OCI-LY1 (cell line): ENCODE results near the gene RBBP7.

ENCODE experiments used
- H2AFZ ChIP-seq: fragments of 200-600 bp; sonication (generic), shearing (Covaris generic); 2 replicates; pipeline ENCODE4 v1.6.0; 2014; ENCODE audit warnings: antibody characterized with exemption, mild to moderate bottlenecking, low read length
- H3F3A ChIP-seq: fragments of 200-600 bp; sonication (generic), shearing (Covaris generic); 2 replicates; pipeline ENCODE4 v1.6.0; 2014; ENCODE audit warnings: mild to moderate bottlenecking, antibody characterized with exemption, low read length, moderate library complexity; ENCODE audit not compliant: insufficient read depth
- H3K27ac ChIP-seq: fragments of 200-600 bp; sonication (generic); 2 replicates; pipeline ENCODE4 v1.5.1; 2014; ENCODE audit warnings: low read length, mixed run types, mild to moderate bottlenecking, low read depth; ENCODE audit not compliant: poor library complexity, severe bottlenecking
- H3K27me3 ChIP-seq: fragments of 200-600 bp; sonication (generic); 2 replicates; pipeline ENCODE4 v1.6.0; 2014; ENCODE audit warnings: antibody characterized with exemption, mild to moderate bottlenecking, low read length, moderate library complexity; ENCODE audit not compliant: insufficient read depth
- H3K36me3 ChIP-seq: fragments of 200-600 bp; sonication (generic); 2 replicates; pipeline ENCODE4 v1.6.1; 2014; ENCODE audit warnings: mild to moderate bottlenecking, antibody characterized with exemption, low read length, moderate library complexity, mixed read lengths; ENCODE audit not compliant: insufficient read depth
- H3K4me1 ChIP-seq: fragments of 200-600 bp; sonication (generic); 2 replicates; pipeline ENCODE4 v1.5.1; 2014; ENCODE audit warnings: mild to moderate bottlenecking, low read length, moderate library complexity; ENCODE audit not compliant: insufficient read depth, severe bottlenecking
- H3K4me2 ChIP-seq: fragments of 200-600 bp; sonication (generic), shearing (Covaris generic); 2 replicates; pipeline ENCODE4 v1.6.1; 2014; ENCODE audit warnings: low read length
- H3K4me3 ChIP-seq: fragments of 200-600 bp; sonication (generic); 2 replicates; pipeline ENCODE4 v1.5.1; 2014; ENCODE audit warnings: low read length, low read depth, mild to moderate bottlenecking, mixed read lengths; ENCODE audit not compliant: poor library complexity, severe bottlenecking
- H3K79me2 ChIP-seq: fragments of 200-600 bp; shearing (Covaris generic); 2 replicates; pipeline ENCODE4 v1.6.1; 2016; ENCODE audit warnings: mixed run types, low read length, mixed read lengths; ENCODE audit not compliant: insufficient read depth
- H3K9ac ChIP-seq: fragments of 200-600 bp; sonication (generic), shearing (Covaris generic); 2 replicates; pipeline ENCODE4 v1.6.1; 2014; ENCODE audit warnings: mild to moderate bottlenecking, low read length, mixed read lengths
- H3K9me2 ChIP-seq: fragments of 200-600 bp; sonication (generic), shearing (Covaris generic); 2 replicates; pipeline ENCODE4 v1.6.1; 2014; ENCODE audit warnings: low read depth, mild to moderate bottlenecking, low read length, mixed read lengths
- H3K9me3 ChIP-seq: fragments of 200-600 bp; shearing (Covaris generic); 2 replicates; pipeline ENCODE4 v1.6.1; 2014; ENCODE audit warnings: low read length, mixed read lengths
- H4K20me1 ChIP-seq: fragments of 200-600 bp; sonication (generic), shearing (Covaris generic); 2 replicates; pipeline ENCODE4 v1.6.0; 2016; ENCODE audit warnings: mild to moderate bottlenecking, low read length; ENCODE audit not compliant: insufficient read depth
- EZH2 ChIP-seq: fragments of 200-600 bp; sonication (generic), shearing (Covaris generic); IDR thresholded peaks from 2 replicates; pipeline ENCODE4 v1.8.0; 2017; ENCODE audit warnings: borderline replicate concordance, mixed run types, mild to moderate bottlenecking, antibody characterized with exemption, low read length, moderate library complexity, mixed read lengths
- TF ChIP-seq, protein P1 (sequence below): fragments of 200-600 bp; sonication (generic), shearing (Covaris generic); IDR thresholded peaks from 2 replicates; pipeline ENCODE4 v1.5.1; 2017; ENCODE audit warnings: mild to moderate bottlenecking, antibody characterized with exemption, low read length, moderate library complexity, mixed read lengths

Gene RBBP7

DNA sequence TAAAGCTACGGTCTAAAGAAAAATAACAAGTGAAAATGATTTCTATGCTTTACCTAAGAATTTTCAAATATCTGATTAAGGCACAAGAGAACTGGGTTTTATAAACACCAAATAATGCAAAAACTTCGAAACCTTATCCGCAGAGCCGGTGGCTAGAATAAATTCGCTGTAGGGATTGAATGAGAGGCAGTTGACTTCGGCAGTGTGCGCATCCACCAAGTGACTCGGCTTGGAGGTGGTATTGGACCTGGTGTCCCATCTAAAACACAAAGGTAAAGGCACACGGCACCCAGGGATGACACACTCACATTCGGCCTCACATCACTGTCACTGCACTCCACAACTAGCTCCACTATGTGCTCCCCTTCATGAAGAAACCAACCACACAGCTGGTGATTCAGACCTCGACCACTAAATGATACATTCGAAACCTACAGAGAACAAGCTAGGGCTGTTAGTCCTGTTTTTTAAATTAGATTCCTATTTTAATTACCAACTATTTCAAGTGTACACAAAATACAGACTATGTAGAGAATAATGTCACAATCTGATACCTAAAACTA, 17.5 kb downstream of the RBBP7 start:
- H3K4me1 ChIP-seq, result no peaks in the 10 kb centered on the region
- no peak overlapping the region for H3K4me3 ChIP-seq
- H3K36me3 ChIP-seq, result peaks cover 99% of the 10 kb centered on the region
- H3K9ac ChIP-seq, result no peak overlapping the region
- H3K4me2 ChIP-seq, result no peak overlapping the region
- H2AFZ ChIP-seq, result no peak overlapping the region
- no peak overlapping the region for H3K27ac ChIP-seq
- no peaks in the 10 kb centered on the region for H3K9me3 ChIP-seq
- TF ChIP-seq EZH2, result no peak
- TF ChIP-seq, protein P1, sequence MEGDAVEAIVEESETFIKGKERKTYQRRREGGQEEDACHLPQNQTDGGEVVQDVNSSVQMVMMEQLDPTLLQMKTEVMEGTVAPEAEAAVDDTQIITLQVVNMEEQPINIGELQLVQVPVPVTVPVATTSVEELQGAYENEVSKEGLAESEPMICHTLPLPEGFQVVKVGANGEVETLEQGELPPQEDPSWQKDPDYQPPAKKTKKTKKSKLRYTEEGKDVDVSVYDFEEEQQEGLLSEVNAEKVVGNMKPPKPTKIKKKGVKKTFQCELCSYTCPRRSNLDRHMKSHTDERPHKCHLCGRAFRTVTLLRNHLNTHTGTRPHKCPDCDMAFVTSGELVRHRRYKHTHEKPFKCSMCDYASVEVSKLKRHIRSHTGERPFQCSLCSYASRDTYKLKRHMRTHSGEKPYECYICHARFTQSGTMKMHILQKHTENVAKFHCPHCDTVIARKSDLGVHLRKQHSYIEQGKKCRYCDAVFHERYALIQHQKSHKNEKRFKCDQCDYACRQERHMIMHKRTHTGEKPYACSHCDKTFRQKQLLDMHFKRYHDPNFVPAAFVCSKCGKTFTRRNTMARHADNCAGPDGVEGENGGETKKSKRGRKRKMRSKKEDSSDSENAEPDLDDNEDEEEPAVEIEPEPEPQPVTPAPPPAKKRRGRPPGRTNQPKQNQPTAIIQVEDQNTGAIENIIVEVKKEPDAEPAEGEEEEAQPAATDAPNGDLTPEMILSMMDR, result no peak
- no peaks in the 10 kb centered on the region for H3F3A ChIP-seq
- H4K20me1 ChIP-seq, result no peaks in the 10 kb centered on the region
- peaks cover 9% of the 10 kb centered on the region for H3K79me2 ChIP-seq
- no peaks in the 10 kb centered on the region for H3K27me3 ChIP-seq
- H3K9me2 ChIP-seq, result no peaks in the 10 kb centered on the region

DNA sequence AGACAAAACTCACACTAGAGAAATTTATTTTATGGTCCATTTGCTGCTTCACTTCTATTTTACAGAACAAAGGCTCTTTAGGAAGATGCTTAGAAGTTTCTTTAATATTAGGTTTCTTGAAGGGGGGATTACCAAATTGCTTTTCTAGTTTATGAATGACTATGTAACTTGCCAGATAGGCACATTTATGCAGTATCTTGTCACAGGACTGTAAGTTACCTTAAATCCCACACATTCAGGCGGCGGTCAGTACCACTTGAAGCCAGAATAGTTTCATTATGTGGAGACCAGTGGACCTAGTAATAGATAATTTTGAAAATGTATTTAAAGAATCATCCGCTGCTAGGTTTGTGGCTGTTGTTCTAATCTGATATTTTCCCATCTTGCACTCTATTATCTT, 18.3 kb downstream of the RBBP7 start:
- Histone ChIP-seq H3K9ac (no peak overlapping the region), H3K4me1 (no peaks in the 10 kb centered on the region), H3K79me2 (peaks cover 5% of the 10 kb centered on the region; the same call in 1 of the 2 replicates), H3K4me3 (no peak overlapping the region), H3K9me3 (no peaks in the 10 kb centered on the region), H3K27me3 (no peaks in the 10 kb centered on the region), H4K20me1 (no peaks in the 10 kb centered on the region), H2AFZ (no peak overlapping the region), H3K36me3 (peaks cover 95% of the 10 kb centered on the region), H3K27ac (no peak overlapping the region), H3K9me2 (no peaks in the 10 kb centered on the region), H3K4me2 (no peak overlapping the region), H3F3A (no peaks in the 10 kb centered on the region)
- no peak for TF ChIP-seq EZH2
- TF ChIP-seq, protein P1, result no peak

DNA sequence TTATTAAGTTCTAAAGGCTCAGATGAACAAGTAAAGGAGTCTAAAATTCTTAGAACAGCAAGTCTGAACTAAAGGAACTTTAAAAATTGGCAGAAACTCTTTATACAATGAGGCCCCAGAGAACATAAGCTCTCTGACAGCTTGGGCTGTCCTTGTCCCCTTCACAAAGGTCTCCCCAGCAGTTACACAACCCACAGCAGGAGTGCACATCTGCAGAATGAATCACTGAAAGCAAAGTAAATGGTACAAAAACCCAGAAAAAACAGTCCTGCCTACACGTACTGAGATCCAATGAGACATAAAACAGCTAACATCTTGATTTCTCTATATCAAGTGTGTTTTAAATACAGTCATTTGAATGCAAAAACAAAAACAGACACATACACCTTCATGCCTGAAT, 18.7 kb downstream of the RBBP7 start:
- H3K79me2 ChIP-seq, result peaks cover 5% of the 10 kb centered on the region; the same call in 1 of the 2 replicates
- TF ChIP-seq, protein P1, result no peak
- TF ChIP-seq EZH2, result no peak
- H3K4me2 ChIP-seq, result no peak overlapping the region
- H3K9ac ChIP-seq, result no peak overlapping the region
- no peaks in the 10 kb centered on the region for H3F3A ChIP-seq
- H2AFZ ChIP-seq, result no peak overlapping the region
- H3K4me1 ChIP-seq, result no peaks in the 10 kb centered on the region
- H3K27ac ChIP-seq, result no peak overlapping the region
- H3K9me2 ChIP-seq, result no peaks in the 10 kb centered on the region
- no peaks in the 10 kb centered on the region for H4K20me1 ChIP-seq
- no peaks in the 10 kb centered on the region for H3K27me3 ChIP-seq
- no peak overlapping the region for H3K4me3 ChIP-seq
- peaks cover 95% of the 10 kb centered on the region for H3K36me3 ChIP-seq
- no peaks in the 10 kb centered on the region for H3K9me3 ChIP-seq
